Activated CD8-positive, alpha-beta memory T cell treated with anti-CD3 and anti-CD28 coated beads for 4 hours (primary cell): ENCODE data around the gene MCM8.
"Not testable (repeated sequence)": the region's sequence is repeated elsewhere in the genome, so short reads cannot be mapped to it uniquely, and the experiment has no call there.

Source experiments
- DNase-seq, 2 donors: peaks; one replicate each; pipeline ENCODE4 v3.0.0-alpha.2; 2020; ENCODE audit warnings: low read depth in 2 of 2

MCM8 gene

DNA sequence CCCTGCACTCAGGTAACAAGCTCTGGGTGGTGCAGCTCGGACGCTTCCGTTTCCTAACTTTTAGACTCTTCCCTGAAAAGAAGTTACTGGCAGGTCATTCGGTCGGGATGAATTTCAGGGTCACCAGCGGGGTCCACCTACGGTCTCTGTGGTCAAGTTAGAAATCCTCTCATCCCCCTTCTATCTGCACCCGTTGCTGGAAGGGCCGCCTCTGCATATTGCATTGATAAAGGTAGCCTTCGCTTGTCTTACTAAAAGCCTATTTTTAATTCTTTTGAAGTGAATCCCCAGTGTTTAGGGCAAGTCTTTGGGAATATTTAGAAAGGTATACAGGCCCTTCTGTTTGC lies 56.1 kb downstream of the MCM8 start:
- no peak for DNase-seq

DNA sequence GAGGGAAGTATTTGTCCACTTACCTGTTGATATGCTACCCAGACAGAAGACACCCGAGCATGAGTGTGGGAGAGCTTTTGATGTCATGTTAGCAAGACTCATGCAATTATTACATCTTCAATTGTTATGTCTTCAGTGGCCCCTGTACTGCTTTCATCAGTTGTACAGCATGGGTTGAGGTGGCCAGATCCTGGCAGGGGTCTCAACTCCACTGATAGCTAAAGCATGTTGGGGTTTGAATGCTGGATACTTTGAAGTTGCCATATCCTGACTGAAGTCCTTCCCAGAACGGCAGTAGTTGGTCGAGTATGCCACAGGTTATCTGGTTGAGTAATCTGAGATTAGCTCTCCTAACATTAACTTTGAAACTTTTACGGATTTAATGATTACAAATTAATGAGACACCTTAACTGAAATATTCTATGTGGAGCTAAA lies 56.7 kb downstream of the MCM8 start:
- no peak for DNase-seq

DNA sequence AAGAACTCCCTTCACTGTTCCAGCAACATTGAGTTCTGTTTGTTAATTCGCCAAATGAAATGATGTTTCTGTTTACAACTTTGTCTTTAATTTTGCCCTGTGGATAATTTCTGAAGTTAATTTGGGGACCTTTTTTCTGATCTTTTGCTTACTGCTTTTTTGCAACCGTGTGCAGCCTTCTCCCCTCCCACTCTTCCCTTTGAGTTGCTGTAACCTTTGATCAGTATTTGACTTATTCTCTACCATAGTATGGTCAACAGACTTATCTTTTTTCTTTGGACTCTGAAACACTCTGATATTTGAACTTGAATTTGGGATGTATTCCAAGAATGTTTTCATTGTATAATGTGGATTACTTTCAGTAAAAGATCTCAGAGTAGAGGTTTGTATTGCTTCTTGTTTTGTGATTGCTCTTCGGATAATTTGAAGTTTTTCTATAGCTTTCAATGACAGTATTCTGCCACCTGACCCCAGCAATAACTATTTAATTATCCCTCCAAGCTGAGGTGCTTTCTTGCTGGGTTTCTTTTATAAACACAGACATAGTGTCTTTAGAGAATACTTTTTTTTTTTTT lies 57.2 kb downstream of the MCM8 start:
- no peak for DNase-seq

DNA sequence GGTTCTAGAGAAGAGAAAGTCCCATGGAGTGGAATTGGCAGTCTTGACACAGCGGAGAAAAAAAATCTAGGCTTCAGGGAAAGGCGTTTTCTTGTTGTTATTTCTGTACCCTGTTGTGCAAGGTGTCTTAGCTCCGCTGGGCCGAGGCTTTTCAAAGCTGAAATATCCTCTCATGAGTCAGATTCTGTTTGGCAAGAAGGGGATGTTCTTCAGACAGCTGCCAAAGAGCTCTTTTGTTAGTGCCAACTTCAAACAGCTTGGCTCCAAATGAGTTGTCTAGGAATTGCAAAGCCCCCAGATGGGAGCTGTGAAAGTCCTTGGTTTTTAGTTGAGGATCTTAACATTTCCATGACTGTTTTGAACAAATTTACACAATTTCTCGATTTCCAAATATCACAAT lies 57.8 kb downstream of the MCM8 start:
- DNase-seq: no peak

DNA sequence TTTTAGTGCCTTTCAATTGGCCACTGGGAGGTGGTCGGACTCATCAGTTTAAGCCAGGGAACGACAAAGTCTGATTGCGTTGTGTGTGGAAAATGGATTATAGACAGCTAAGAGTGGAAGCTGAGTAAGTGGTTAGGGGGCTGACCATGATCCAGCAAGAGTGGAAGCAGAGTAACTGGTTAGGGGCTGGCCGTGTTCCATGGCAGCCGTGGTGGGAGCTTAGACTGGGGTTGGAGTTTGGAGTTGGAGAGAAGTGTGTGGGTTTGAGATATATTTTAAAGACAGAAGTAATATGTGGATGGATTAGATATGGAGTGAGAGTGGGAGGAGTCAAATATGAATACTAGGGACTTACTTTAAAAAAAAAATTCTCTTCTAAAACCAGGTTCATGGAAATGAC lies 61.7 kb downstream of the MCM8 start:
- no peak for DNase-seq

DNA sequence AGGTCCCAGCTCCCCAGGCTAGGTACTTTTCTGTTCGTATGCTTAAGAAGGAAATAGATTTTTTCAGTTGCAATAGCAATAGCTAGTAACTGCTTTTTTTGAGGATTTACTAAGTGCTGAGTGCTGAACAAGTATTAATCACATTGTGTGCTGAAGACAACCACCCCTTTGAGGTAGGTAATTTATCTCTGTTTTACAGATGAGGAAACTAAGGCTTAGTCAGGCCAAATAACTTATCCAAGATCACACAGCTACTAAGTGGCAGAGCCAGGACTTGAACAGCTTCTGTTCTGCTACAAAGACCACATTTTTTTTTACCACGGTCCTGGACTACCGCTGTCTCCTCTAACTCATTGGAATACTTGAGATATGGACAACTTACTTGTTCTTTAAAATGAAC lies 63.6 kb downstream of the MCM8 start:
- no peak for DNase-seq

DNA sequence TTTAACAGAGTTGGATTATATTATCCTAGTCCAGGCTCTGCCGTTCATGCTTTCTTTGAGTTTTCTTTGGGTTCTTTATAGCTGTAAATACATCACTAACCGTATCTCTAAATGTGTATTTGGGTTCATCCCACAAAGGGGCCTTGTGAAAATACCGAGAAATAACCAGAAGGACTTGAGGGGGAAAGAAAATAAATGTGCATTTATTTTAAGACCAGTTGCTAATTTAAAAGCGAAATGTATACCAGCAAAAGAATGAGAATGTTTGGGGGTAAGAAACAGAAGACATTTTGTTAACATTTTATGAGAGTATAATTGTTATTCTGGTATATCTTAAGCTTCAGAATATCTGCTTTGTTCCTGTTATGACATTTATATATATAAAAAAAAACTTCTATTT lies 64.5 kb downstream of the MCM8 start:
- no peak for DNase-seq

DNA sequence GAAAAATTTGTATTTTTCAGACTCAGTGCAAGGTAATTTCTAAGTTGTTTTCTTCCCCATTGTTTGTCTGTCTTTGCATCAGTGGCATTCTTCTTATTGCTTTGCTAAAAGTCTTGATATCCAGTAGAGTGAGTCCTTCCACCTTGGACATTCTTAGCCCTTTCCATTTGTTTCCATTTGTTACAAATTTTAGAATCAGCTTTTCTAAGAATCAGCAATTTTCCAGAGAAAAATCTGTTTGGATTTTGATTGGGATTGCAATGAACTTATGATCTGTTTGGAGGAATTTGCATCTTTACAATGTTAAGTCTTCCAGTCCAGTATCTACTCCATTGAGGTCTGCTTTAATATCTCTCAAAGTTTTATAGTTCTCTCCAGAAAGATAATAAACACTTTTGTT lies 67.0 kb downstream of the MCM8 start:
- no peak for DNase-seq

DNA sequence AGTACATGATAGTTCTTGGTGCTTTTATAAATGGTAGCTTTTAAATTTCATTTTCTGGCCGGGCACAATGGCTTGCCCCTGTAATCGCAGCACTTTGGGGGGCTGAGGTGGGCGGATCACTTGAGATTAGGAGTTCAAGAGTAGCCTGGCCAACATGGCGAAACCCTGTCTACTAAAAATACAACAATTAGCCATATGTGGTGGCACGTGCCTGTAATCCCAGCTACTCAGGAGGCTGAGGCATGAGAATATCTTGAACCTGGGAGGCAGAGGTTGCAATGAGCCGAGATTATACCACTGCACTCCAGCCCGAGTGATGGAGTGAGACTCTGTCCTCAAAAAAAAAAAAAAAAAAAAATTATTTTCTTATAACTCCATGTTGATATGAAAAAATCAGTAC lies 67.4 kb downstream of the MCM8 start:
- no peak for DNase-seq

DNA sequence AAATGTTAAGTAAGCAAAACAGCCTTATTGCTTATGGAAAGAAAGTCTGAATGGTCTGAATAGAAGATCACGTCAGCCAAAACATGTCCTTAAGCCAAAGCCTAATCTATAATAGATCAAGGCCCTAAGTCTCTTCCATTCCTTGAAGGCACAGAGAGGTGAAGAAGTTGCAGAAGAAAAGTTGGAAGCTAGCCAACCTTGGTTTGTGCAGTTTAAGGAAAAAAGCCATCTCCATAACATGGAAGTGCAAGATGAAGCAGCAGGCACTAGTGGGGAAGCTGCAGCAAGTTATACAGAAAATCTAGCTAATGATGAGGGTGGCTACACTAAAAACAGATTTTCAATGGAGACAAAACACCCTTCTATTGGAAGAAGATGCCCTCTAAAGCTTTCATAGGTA lies 74.3 kb downstream of the MCM8 start:
- DNase-seq: no peak

DNA sequence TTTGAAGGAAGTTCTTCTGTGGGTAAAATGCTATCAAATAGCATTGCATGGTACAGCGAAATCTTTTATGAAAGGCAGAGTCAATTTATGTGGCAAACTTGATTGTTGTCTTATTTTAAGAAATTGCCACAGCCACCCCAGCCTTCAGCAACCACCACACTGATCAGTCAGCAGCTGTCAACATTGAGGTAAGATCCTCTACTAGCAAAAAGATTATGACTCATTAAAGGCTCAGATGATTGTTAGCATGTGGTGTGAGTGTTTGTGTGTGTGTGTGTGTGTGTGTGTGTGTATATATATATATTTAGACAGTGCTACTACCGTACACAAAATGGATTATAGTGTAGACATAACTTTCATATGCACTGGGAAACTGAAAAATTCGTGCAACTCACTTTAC lies 75.6 kb downstream of the MCM8 start:
- no peak for DNase-seq

DNA sequence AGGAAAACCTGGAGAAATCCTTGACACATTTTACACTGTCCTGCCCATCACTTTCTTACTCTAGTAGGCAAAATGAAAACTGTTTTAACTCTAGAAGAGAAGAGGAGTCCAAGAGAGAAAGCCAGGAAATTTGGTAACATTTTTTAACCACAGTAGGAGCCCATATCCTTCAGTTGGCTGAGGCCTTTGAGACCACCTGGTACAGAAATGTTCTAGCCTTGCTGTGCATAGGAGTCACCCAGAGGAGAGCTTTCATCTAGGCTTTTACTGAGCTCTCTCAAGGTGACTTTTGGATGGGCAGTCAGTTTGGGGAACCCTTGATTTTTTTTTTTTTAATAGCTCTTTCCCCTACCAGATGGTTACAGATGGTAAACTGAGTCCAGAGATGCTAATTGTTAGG lies 78.4 kb downstream of the MCM8 start:
- no peak for DNase-seq

DNA sequence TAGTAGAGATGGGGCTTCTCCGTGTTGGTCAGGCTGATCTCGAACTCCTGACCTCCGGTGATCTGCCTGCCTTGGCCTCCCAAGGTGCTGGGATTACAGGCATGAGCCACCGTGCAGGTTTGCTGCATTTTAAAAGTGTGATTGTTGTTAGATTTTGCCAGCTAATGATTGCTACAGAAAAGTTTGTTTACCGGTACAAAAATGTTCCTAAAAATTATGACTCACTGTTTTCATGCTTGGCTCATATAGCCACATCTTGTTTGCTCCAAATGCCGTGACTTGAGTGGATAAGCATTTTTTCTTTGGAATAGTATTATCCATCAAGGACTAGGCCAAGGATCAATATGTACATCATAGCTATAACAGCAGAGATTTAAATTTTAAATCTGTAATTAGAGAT lies 79.1 kb downstream of the MCM8 start:
- no peak for DNase-seq

DNA sequence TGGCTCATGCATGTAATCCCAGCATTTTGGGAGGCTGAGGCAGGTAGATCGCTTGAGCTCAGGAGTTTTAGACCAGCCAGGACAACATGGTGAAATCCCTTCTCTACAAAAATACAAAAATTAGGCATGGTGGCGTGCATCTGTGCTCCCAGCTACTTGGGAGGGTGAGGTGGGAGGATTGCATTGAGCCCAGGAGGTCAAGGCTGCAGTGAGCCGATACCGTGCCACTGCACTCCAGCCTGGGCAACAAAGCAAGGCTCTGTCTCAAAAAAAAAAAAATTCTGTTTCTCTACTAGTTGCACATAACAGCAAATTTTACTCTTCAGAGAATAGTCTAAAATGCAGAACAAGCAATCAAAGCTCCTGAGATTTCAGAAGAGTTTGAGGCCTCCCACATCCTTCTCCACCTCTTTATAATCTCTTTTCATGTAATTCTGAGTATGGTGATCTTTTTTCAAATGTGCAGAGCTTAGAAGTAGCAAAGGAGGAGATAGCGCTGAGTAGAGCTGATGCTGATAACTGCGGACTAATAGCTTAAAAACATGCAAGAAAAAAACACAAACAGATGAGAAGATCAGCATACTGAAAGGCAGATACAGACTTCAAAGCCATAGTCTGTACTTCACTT lies 80.1 kb downstream of the MCM8 start:
- no peak for DNase-seq

DNA sequence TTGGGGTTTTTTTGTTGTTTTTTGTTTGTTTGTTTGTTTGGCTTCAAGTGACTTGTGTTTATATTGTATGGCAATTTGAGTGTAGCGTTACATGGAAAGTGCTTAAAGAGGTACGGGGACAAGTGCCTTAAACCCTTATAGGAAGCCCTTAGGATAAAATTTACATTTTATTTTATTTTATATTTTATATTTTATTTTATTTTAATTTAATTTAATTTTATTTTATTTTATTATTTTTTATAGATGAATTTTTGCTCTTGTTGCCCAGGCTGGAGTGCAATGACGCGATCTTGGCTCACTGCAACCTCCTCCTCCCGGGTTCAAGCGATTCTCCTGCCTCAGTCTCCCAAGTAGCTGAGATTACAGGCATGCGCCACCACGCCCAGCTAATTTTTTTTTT lies 82.5 kb downstream of the MCM8 start:
- DNase-seq: not testable (repeated sequence)

DNA sequence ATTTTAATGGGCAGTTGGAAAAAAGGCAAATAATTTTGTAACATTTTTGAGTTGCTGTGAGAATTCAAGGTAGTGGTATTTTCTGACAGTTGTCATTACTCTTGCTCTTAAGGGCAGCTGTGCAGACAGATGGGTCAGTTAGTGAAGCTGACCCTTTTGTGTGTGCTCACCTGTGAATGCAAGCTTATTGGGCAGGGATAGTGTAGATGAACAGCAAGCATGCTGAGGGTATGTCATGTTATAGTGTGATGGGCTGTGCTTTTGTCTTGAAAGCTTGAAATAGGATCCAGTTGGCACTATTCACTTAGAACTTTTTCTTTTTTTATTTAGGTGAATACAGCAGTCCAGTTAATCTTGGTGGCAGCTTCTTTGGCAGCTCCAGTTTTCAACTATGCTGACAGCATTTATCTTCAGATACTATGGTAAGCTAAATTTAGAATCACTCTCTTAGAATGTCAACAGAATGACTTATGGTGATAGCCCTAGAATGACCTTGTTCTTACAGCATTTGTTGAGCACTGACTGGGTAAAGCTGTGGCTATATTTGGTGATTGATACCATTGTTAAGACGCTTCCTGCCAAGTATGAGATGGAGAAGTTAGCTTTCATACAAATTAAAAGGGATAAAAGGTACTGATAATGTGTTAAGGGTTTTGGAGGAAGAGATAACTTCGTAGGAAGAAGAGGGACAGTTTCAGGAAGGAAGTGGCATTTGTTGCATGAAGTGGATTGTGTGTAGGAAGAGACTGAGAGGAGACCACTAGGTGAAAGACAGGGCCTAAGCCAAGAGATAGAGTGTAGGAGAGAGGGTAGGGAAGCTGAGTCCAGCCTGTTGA lies 83.9 kb downstream of the MCM8 start:
- no peak for DNase-seq

DNA sequence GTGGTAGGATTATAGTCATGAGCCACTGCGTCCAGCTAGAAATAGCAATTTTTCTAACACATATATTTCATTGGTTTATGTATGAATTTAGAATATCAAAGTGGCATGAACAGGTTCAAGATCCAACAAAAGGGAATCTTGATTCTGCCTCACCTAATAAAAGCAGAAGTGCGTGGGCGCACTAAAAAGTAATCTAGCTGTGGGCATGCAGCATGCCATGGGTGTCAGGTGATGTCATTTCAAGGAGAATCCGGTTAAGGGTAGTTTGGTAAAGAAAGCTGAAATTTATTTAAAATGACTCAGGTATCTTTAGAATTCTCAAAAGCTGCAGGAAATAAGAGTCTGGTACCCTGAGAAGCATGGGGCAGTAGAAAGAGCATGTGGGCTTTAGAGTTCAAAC lies 85.8 kb downstream of the MCM8 start:
- no peak for DNase-seq

DNA sequence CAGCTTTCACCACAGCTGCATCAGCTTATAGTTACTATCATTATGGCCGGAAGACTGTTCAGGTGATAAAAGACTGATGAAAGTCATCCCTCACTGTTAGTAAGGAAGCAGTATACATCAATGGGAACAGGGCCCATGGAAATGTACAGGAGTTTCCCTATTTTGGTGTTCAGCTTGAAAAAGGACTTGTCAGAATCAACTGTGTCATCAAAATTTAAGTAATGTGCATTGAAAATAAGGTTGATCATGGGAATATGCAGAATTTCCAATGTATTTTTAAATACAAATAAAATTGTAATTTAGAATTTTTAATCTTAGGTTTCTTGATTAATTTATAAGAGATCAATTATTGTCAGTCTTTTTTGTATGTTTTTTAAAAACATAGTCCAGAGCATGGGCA lies 86.6 kb downstream of the MCM8 start:
- DNase-seq: no peak

DNA sequence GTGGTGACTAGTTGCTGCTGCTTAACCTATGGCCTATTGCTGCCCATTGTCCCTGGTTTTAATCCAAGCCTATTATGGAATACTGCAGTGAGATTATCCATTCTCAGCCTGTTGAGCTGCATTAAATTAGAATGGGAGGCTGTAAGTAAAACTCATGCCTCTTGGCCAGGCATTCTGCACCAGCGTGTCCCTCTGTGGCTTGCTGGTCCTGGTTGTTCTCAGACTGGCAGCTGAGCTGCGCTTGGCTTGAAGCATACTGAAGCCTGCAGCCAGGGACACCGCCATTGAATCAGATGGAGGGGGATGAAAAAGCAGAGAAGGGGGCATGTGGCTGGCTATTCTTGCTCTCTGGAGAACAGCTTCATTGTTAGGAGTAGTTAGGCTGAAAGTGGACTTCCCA lies 87.8 kb downstream of the MCM8 start:
- no peak for DNase-seq

DNA sequence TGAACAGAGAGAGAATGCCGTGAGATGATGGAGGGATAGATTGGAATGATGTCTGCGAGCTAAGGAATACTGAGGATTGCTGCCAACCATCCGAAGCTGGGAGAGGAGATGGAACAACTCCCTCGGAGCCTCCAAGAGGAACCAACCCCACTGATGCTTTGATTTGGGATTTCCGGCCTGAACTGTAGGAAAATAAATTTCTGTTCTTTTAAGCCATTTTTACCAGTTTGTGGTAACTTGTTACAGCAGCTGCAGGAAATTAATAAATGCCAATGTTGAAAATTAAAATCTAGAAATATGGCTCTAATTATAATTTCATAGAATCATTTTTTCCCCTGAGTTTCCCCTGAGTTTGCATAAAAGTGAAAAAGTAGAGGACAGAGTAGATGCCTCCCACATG lies 89.3 kb downstream of the MCM8 start:
- DNase-seq: no peak

DNA sequence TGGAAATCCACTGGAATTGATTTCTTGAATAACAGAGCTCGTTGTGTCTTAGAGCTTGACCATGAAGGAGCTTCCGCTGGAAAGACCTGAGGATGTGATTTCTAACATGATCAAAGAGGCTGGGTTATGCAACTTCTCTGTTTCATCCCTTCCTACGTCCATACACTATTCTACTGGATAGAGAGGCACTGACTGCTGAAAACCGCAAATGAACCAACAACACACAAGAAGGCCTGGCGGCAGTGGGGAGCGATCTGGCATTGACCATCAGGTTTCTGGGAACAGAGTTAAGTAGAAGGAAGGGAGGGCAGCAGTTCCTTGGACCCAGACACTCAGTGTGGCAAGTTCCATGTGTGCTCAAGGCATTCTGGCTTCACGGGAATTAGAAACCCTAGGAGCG lies 90.1 kb downstream of the MCM8 start:
- no peak for DNase-seq

DNA sequence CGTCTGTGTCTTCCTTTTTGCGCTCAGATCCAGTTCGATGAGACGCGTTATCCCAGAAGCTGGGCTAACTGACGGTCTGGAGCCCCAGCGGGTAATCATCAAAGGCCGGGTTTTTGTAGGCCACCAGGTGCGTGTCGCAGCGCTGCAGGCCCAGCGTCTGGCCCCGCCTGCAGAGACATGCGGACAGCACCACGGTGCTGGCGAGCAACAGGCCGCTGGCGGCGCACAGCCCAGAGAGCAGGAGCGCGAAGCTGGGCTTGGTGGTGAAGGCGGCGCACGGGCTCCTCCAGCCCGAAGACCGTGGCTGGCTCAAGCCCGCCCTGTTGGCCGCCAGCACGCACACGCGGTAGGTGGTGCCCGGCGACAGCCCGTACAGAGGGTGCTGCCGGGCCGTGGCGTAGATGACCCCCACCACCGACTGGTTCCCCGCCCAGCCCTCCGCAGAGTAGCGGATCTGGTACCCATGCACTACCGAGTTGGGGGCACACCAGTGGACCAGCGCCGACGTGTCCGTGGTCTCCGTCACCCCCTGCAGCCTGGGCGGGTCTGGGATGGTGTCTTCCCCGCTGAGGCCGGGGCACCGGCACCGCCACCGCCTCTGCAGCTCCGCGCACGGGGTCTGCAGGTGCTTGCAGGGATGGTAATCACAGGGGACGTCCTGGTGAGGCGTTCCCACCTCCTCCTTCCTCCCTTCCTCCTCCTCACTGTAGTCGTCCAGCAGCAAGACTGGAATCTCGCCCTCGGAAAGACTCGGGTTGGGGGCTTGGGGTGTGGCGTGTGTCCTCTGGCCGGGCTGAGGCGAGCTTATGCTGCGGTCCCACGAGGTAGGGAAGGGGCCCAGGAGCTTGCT lies 90.7 kb downstream of the MCM8 start:
- no peak for DNase-seq
